Nephron progenitor cell (in vitro differentiated cells): ENCODE measurements around the gene KLHL25.

Experiments
- DNase-seq: peaks from one replicate; pipeline ENCODE4 v3.0.0; 2021
- H3K27ac Mint-ChIP-seq: 2 replicates; pipeline ENCODE4 v1.8.0; 2021; ENCODE audit warnings: mild to moderate bottlenecking, moderate library complexity, mixed read lengths
- H3K27me3 Mint-ChIP-seq: 2 replicates; pipeline ENCODE4 v1.8.0; 2021; ENCODE audit warnings: mild to moderate bottlenecking, low read depth, mixed read lengths; ENCODE audit not compliant: poor library complexity
- H3K36me3 Mint-ChIP-seq: 2 replicates; pipeline ENCODE4 v1.8.0; 2021; ENCODE audit warnings: low read depth, mixed read lengths
- H3K4me1 Mint-ChIP-seq: 2 replicates; pipeline ENCODE4 v1.8.0; 2021; ENCODE audit warnings: mixed read lengths
- H3K4me3 Mint-ChIP-seq: 2 replicates; pipeline ENCODE4 v1.8.0; 2021; ENCODE audit warnings: mild to moderate bottlenecking, moderate library complexity, mixed read lengths
- H3K9me3 Mint-ChIP-seq: 2 replicates; pipeline ENCODE4 v1.8.0; 2021; ENCODE audit warnings: mild to moderate bottlenecking, moderate library complexity, mixed read lengths
- CTCF ChIP-seq: fragments of 200-600 bp; sonication (generic); IDR thresholded peaks from 2 replicates; pipeline ENCODE4 v1.5.0; 2021; ENCODE audit warnings: antibody characterized with exemption

KLHL25 gene

GRCh38 chr15:85777250-85778106 is 17.2 kb downstream of the KLHL25 start:
- no peak for DNase-seq
- Mint-ChIP-seq H3K4me1 (peaks cover 67% of the 10 kb centered on the region), H3K36me3 (peaks cover 11% of the 10 kb centered on the region), H3K27ac (peak overlapping the region; percentile 85), H3K4me3 (no peak overlapping the region), H3K27me3 (peaks cover 5% of the 10 kb centered on the region), H3K9me3 (no peaks in the 10 kb centered on the region)
- no peak for TF ChIP-seq CTCF

- TF ChIP-seq CTCF, result no peak
- no peak for DNase-seq
- Mint-ChIP-seq H3K4me1 (peaks cover 54% of the 10 kb centered on the region), H3K9me3 (no peaks in the 10 kb centered on the region), H3K27me3 (peaks cover 5% of the 10 kb centered on the region), H3K27ac (peak overlapping the region; percentile 74), H3K36me3 (peaks cover 23% of the 10 kb centered on the region), H3K4me3 (no peak overlapping the region)
These were observed 20.8 kb downstream of the KLHL25 start for GRCh38 chr15:85773970-85774369.

DNA sequence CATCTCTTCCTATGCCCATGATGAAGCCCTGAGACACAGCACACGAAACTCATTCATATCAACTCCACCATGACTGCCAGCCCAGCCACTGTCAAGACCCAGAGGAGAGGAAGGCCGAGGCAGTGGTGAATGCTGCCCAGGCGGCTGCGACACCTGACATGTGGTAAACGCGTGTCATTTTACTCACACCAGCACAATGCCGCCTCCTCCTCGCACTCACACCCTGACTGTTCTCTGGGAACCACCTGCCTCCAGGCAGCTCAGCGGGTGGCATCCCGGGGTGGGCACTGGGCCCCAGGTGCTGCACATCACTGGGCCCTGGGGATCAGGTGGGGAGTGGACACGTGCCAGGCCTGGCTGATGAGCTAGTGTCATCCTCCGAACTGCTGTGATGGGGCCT is 21.5 kb downstream of the KLHL25 start:
- H3K27me3 Mint-ChIP-seq, result peaks cover 5% of the 10 kb centered on the region
- H3K4me1 Mint-ChIP-seq, result peaks cover 48% of the 10 kb centered on the region
- peaks cover 30% of the 10 kb centered on the region for H3K36me3 Mint-ChIP-seq
- DNase-seq, result no peak
- no peak for TF ChIP-seq CTCF
- H3K27ac Mint-ChIP-seq, result peak overlapping the region; percentile 9
- H3K4me3 Mint-ChIP-seq, result no peak overlapping the region
- no peaks in the 10 kb centered on the region for H3K9me3 Mint-ChIP-seq

- peak overlapping the region; percentile 9 for H3K27ac Mint-ChIP-seq
- no peaks in the 10 kb centered on the region for H3K9me3 Mint-ChIP-seq
- H3K36me3 Mint-ChIP-seq, result peaks cover 36% of the 10 kb centered on the region
These were observed 22.1 kb downstream of the KLHL25 start for GRCh38 chr15:85772668-85773067.

GRCh38 chr15:85771781-85772445 is 22.8 kb downstream of the KLHL25 start:
- Mint-ChIP-seq H3K9me3 (no peaks in the 10 kb centered on the region), H3K36me3 (peaks cover 34% of the 10 kb centered on the region), H3K4me3 (no peak overlapping the region), H3K27ac (peak overlapping the region; percentile 38), H3K4me1 (peaks cover 40% of the 10 kb centered on the region), H3K27me3 (no peaks in the 10 kb centered on the region)
- no peak for TF ChIP-seq CTCF
- no peak for DNase-seq

More at GRCh38 chr15:85772668-85773067, 22.1 kb downstream of the KLHL25 start:
- H3K4me1 Mint-ChIP-seq, result peaks cover 42% of the 10 kb centered on the region
- no peak overlapping the region for H3K4me3 Mint-ChIP-seq
- no peak for TF ChIP-seq CTCF
- DNase-seq, result no peak
- peaks cover 2% of the 10 kb centered on the region for H3K27me3 Mint-ChIP-seq
